Upper lobe of left lung (tissue), 4 donors: ENCODE data around the gene NCBP2L.

Experiments
- CTCF ChIP-seq, 6 experiments: fragments of 450-650 bp in 4 of 6; fragments of 200-600 bp in 2 of 6; sonication (generic) in 2 of 6; IDR thresholded peaks; one replicate each; pipeline ENCODE4 v1.5.1; 2016 to 2019; ENCODE audit warnings: antibody characterized with exemption in 6 of 6
- EP300 ChIP-seq, 4 donors: sonication (generic); formaldehyde crosslinking; IDR thresholded peaks; one replicate each; pipeline ENCODE4 v1.5.1; 2017; ENCODE audit warnings: antibody characterized with exemption in 4 of 4, control low read depth in 2 of 4
- POLR2A ChIP-seq, 4 donors: fragments of 450-650 bp; IDR thresholded peaks; one replicate each; pipeline ENCODE4 v1.5.1; 2016 to 2017; ENCODE audit warnings: antibody characterized with exemption in 4 of 4, mild to moderate bottlenecking in 2 of 4
- POLR2AphosphoS5 ChIP-seq, 2 donors: sonication (generic); formaldehyde crosslinking; IDR thresholded peaks; one replicate each; pipeline ENCODE4 v1.5.1; 2017; ENCODE audit warnings: antibody characterized with exemption in 2 of 2

GRCh38 chrX:107787827-107788226 lies 10.3 kb downstream of the NCBP2L start:
- TF ChIP-seq CTCF (IDR thresholded peaks at IDR 0.05) (no peak), POLR2A (IDR thresholded peaks at IDR 0.05) (no peak), EP300 (IDR thresholded peaks at IDR 0.05) (no peak), POLR2AphosphoS5 (IDR thresholded peaks at IDR 0.05) (no peak)
